ENCODE results near the gene CYLC2.

CYLC2 gene, protein sequence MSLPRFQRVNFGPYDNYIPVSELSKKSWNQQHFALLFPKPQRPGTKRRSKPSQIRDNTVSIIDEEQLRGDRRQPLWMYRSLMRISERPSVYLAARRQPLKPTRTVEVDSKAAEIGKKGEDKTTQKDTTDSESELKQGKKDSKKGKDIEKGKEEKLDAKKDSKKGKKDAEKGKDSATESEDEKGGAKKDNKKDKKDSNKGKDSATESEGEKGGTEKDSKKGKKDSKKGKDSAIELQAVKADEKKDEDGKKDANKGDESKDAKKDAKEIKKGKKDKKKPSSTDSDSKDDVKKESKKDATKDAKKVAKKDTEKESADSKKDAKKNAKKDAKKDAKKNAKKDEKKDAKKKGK

DNA sequence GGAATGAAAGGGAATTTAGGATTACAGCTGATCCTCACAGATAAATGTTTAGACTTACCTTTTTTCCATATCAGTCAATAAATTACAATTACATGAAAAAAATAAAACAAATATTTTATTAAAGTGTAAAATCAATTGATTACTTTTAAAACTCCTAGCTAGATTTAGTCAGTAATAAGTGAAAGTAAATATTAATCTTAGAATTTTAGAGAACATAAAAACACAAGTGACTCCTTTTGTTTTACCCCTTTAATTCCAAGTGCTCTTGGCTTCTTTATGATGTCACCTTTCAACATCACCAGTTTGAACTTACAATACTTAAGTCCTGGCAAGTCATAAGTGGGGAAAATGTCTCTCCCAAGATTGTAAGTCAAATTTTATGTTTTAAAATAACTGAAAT lies at the start of gene CYLC2:
CYLC2 (plus strand) TSS at position 301 of the 400 bp plus-strand sequence; CDS start at position 349, 48 bp downstream.
- in situ Hi-C loops (cut with MboI; ENCODE audit: low sequenced_read_pairs), result no loop called here

DNA sequence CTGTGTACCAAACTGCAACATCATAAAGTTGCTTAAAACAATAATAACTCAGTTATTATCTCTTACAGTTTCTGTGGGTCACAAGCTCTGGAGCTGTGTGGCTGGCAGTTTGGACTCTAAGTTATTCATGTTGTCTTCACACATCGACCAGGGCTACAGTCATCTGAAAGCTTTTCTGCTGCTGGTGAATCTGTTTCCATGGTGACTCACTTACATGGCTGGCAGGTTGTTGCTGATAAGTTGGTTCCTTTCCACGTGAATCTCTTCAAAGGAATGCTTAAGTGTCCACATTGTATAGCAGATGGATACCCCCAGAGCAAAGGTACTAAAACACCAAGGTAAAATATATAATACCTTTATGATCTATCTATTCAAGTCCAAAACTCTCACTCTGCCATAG lies 44.8 kb upstream of the CYLC2 start:
- in situ Hi-C loops (cut with MboI; ENCODE audit: low sequenced_read_pairs), result no loop called here

DNA sequence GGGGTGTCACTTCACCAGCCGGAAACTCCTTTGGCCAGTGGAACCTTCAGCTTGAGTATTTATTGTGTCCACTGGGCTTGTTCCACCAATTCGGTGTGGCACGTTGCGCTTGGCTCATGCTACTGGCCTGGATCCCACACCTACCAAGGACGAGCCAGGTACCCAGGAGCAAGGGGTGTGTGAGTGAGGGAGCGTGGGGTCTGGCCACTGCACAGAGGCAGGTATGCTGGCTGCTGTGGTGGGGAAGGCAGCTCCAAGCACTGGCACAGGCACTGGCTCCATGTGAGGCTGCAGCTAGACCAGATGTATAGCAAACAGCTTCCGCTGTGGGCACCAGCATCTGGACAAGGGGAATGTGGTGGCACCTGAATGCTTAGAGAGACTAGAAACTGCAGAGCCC lies 28.1 kb upstream of the CYLC2 start:
- in situ Hi-C loops (cut with MboI; ENCODE audit: low sequenced_read_pairs), result no loop called here

DNA sequence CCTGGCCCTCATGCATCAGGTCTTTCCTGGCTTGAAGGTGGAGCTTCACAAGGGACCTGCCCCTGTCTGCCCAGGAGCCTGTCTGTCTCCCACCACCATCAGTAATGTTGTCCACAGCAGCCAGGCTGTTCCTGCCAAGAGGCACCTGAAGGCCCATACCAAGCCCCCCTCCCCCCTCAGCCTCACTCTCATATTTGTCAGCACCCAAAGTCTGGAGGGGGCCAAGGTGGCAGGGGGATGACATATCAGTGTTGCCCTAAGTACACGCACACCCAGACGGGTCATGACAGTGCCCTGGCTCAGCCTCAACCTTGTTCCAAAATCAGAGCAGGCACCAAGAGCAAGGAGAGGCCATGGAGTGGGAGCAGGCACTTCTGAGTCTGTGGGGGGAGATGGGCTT lies 27.2 kb upstream of the CYLC2 start:
- in situ Hi-C loops (cut with MboI; ENCODE audit: low sequenced_read_pairs), result no loop called here

DNA sequence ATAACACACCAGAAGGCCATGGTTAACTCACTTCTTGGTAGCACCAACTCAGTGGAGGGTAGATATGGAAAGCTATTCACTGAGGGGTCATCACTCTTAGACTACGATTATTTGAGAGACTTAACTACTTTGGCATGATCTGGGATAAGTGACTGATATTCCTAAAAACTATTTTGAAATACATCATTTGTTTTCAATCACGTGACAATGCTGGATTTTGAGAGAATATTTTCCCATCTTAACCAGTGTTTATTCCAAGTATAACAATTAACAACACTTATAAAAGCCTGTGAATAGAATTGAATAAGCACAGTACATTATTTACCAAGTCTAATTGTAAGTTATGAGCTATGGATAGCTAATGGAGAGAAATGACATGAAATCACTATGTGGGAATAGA lies 22.4 kb upstream of the CYLC2 start:
- in situ Hi-C loops (cut with MboI; ENCODE audit: low sequenced_read_pairs), result no loop called here

DNA sequence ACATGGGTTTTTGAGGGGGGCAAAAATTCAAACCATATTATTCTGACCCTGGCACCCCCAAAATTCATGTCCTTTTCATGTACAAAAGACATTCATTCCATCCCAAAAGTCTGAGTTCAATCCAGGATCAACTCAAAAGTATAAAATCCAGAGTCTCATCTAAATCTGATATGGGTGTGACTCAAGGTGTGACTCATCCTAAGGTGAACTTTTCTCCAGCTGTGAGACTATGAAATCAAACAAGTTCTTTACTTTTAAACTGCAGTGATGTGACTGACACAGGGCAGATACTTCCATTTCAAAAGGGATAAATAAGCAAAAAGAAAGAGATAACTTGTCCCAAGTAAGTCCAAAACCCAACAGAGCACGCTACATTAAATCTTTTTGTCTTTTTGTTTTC lies 20.6 kb upstream of the CYLC2 start:
- in situ Hi-C loops (cut with MboI; ENCODE audit: low sequenced_read_pairs), result no loop called here

DNA sequence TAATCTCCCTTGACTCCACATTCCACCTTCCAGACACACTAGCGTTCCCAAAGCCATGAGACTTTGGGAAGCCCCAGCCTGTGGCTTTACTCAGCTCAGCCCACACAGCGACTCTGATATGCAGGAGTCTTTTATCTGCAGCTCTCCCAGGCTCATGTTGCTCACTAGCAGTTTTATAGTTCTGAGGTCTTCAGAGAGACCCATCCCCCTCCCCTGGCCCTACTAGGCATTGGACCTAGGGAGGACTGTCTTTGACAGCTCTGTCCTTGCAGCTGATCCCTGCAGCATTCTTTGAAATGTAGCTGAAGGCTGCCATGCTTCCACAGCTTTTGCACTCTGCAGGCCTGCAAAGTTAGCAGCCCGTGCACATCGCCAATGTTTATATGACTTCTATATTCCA lies 19.9 kb upstream of the CYLC2 start:
- in situ Hi-C loops (cut with MboI; ENCODE audit: low sequenced_read_pairs), result no loop called here

DNA sequence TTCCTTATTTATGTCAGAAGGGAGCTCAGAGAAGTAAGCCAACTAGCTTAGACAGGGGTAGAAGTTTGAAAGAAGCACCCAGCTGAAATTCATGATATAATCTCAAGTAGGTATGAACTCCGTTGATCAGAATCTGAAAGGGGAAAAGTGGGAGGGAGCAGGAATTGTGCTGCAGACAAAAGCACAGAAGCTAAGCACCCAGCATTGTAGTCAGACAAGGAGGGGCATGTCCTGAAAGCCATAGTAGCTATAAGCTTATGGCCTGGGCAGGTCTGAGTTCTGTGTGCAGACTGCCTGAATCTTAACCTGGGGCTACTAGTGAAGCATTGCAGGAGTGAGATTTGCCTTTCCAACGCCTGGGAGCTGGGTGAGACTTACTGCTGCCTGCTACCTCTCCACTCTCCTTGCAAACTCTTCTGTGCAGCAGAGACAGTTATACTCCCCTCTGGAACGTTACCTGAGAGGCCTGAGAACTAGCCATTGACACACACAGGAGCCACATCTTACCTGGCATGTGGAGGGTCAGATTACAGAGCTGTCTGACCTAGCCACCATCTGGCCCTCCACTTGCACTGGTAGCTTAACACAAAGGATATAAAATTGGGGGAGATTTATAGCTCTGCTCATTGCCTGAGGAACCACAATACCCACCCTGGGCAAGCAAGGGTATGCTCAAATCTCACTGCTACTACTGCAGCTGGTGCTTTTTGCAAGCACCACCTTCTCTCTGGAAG lies 9.8 kb upstream of the CYLC2 start:
- in situ Hi-C loops (cut with MboI; ENCODE audit: low sequenced_read_pairs), result no loop called here

DNA sequence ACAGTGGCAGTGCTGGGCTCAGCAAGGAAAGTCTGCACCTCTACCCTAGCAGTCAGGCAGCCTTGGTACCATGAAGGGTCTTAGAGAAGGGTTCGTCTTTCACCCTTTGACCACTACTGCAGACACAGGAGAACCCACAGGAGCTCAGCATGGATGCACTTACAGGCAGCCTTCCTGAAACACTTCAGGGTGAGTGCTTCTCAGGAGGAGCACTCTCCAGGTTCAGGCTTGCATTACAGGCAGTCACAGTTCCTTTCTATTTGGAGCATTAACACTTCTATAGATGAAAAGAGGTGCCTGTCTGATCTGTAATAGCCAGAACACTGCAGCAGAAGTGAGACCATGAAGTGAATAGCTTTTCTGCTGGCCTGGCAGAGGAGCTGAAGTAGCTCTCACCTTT lies 8.7 kb upstream of the CYLC2 start:
- in situ Hi-C loops (cut with MboI; ENCODE audit: low sequenced_read_pairs), result no loop called here

DNA sequence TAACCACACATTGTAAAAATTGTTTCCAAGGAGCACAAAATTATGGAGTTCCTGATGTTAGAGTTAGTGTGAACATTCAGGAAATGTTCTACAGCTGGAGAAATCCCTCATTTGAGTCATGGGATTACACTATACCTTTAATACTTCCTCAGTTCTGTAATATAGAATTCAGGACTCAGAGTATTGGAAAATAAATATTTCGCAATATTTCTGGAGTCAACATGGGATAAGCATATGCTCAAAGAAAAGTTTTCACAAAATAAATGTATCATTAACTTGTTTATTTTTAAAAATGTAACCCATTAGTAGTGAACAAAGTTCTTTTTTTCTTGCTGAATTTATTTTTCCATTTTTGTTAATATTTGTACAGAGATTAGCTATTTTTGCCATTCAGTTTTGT lies 8.6 kb downstream of the CYLC2 start:
- in situ Hi-C loops (cut with MboI; ENCODE audit: low sequenced_read_pairs), result no loop called here

DNA sequence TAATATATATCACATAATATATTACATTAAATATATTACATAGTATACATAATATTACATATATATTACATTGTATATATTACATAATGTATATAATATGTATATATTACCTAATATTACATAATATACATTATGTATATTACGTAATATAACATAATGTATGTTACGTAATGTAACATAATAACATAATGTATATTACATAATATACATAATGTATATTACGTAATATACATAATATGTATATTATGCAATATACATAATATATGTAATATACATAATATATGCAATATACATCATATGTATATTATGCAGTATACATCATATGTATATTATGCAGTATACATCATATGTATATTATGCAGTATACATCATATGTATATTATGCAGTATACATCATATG lies 19.1 kb downstream of the CYLC2 start:
- in situ Hi-C loops (cut with MboI; ENCODE audit: low sequenced_read_pairs), result no loop called here

DNA sequence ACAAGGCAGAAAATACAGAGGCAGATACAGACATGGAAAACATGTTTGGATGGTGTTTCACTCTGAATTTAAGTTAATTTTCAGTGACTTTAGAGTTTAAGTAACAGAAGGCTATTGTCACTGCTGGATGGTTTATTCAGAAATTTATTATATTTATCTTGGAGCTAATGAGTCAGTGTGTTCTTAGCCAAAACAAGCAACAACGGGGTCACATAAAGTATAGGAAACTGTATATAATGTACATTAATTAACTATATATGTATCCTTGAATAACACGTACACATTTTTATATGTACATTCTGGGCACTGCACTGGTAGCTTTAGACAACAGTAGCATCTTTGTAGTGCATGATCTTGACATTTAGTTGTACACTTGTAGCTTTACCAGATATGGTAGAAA lies 30.7 kb downstream of the CYLC2 start:
- in situ Hi-C loops (cut with MboI; ENCODE audit: low sequenced_read_pairs), result no loop called here

DNA sequence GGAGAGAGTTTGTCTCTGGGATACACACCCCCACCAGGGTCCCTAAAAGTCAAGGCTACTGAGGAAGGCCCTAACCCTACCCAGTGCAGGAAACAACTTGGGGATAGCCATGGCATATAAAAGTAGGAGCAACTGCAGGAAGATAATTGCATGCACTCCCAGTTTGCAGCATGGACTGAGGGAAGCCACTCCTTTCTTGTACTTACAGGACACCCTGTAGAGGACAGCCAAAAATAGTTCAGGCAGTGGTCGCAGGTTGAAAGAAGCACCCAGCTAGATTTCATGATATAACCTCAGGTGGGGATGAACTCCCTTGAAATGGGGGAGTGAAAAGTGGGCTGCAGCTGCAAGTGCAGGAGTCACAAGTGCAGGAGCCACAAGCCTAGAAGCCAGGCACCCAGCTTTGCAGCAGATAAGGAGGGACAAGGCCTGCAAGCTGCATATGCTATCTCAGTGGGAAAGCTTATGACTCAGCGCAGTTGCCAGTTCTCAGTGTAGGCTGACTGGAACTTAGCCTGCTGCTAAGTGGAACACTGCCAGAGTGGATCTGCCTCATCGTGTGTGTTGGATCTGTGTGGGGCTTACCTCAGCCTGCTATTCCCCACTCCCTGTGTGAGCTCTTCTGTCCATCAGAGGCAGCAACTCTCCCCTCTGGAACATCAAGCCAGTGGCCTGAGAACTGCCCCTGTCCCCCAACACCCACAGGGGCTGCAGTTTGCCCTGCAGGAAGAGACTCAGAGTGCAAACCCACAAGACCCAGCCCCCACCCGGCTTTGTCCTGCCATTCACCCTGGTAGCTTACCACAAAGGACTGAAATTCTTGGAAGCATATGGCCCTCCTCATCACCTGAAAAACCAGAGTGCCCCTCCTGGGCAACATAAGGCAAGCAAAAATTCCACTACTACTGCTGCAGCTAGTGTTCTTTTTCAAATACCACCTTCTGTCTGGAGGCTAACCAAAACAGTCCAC lies 42.7 kb downstream of the CYLC2 start:
- in situ Hi-C loops (cut with MboI; ENCODE audit: low sequenced_read_pairs), result no loop called here

DNA sequence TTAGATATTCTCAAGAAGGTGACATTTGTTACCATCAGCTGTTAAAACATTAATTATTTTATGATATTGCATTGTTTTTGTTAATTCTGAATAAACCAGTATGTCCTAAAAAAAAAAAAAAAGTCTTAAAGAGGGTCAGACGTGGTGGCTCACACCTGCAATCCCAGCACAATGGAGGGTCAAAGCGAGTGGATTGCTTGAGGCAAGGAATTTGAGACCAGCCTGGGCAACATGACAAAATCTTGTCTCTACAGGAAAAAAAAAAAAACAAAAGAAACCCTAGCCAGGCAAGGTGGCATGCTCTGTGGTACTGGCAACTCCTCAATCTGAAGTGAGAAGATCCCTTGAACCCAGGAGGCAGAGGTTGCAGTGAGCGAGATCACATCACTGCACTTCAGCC lies 46.8 kb downstream of the CYLC2 start:
- in situ Hi-C loops (cut with MboI; ENCODE audit: low sequenced_read_pairs), result no loop called here
